Measurements from ENCODE around the gene FAM120A. TPM values are rescaled to one million over a fixed set of nuclear protein-coding genes. Genes with fewer than 3 reads are reported as not detected.

The FAM120A gene, protein sequence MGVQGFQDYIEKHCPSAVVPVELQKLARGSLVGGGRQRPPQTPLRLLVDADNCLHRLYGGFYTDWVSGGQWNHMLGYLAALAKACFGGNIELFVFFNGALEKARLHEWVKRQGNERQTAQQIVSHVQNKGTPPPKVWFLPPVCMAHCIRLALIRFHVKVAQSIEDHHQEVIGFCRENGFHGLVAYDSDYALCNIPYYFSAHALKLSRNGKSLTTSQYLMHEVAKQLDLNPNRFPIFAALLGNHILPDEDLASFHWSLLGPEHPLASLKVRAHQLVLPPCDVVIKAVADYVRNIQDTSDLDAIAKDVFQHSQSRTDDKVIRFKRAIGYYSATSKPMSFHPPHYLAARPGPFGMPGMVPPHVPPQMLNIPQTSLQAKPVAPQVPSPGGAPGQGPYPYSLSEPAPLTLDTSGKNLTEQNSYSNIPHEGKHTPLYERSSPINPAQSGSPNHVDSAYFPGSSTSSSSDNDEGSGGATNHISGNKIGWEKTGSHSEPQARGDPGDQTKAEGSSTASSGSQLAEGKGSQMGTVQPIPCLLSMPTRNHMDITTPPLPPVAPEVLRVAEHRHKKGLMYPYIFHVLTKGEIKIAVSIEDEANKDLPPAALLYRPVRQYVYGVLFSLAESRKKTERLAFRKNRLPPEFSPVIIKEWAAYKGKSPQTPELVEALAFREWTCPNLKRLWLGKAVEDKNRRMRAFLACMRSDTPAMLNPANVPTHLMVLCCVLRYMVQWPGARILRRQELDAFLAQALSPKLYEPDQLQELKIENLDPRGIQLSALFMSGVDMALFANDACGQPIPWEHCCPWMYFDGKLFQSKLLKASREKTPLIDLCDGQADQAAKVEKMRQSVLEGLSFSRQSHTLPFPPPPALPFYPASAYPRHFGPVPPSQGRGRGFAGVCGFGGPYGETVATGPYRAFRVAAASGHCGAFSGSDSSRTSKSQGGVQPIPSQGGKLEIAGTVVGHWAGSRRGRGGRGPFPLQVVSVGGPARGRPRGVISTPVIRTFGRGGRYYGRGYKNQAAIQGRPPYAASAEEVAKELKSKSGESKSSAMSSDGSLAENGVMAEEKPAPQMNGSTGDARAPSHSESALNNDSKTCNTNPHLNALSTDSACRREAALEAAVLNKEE
- 89.6 and 95.4 TPM in 2 replicates for total RNA-seq (2014; rRNA removed)
- Bru-seq, nascent RNA, result percentile 85 among the genes with signal in this experiment
- BruChase-seq, experiment 1, labeled RNA remaining after a 6-hour chase, result percentile 77 among the genes with signal in this experiment
- BruChase-seq, experiment 2, labeled RNA remaining after a 2-hour chase, result percentile 78 among the genes with signal in this experiment
- long read RNA-seq, full-length matches to known transcripts, result 3 of 131 reads
- long read RNA-seq, partial matches to known transcripts, result 118 of 131 reads
- long read RNA-seq, other reads (novel, unspliced or antisense), result 10 of 131 reads

DNA sequence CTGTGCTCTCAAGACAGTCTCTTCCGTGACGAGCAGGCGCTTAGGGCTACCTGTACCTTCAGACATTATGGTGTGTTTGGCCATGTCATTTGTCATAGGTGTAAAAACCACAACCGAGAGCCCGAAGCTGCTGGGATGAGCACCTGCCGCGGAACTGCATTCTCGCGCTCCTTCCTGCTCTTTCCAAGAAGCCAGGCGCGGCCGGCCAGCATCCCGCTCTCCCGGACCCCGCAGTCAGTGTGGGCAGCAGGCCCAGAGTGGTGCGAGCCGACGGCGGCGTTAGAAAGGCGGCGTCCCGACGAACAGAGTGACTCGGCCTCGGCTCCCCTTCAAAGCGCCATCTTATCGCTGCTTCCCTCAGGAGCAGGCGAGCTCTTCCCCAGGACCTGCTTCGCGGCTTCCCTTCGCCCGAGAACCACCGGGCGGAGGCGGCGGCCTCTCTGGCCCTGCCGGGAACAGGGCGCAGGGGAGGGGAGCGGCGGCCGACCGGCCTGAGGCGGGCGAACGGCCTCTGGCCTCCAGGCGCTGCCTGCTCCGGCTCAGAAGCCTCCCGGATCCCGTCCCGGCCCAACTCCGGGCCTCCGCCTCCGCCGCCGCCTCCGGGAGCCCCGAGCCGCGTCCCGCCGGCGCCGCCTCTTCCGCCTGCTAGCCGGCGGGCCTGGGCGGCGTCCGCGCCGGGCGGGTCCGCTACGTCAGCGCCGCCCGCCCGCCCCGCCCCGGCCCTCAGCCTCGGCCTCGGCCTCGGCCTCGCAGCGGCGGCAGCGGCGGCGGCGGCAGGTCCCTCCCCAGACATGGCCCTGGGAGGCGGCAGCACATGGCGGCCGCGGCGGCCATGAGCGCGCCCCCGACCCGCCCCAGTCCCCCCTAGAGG, at the start of gene FAM120A:
Gene FAM120A (plus strand): TSS at position 741 of the 871 bp plus-strand sequence. CDS start 231 bp downstream, outside the sequence.
- Histone ChIP-seq H4K20me1 (ENCODE audit: low read length) (peaks cover 21% of the 10 kb centered on the region), H3F3A (ENCODE audit: low read length, unreplicated experiment) (no peaks in the 10 kb centered on the region), H3K9me3 (ENCODE audit: low read length) (no peaks in the 10 kb centered on the region), H3K79me2 (ENCODE audit: low read length) (peaks cover 62% of the 10 kb centered on the region), H2AFZ (ENCODE audit: low read length) (peak within 1 kb of the TSS; percentile 82), H3K36me3 (ENCODE audit: low read depth, low read length) (peaks cover 12% of the 10 kb centered on the region), H3K4me2 (ENCODE audit: low read length) (peak within 1 kb of the TSS; percentile 85), H3K9me2 (replicated peaks; ENCODE audit: low read length) (no peaks in the 10 kb centered on the region), H3K9ac (ENCODE audit: low read length) (peak within 1 kb of the TSS; percentile 94), H3K4me3 (ENCODE audit: low read length) (peak within 1 kb of the TSS; percentile 88), H3K4me1 (ENCODE audit: insufficient read depth, low read length) (peaks cover 16% of the 10 kb centered on the region), H3K27me3 (ENCODE audit: low read length) (no peaks in the 10 kb centered on the region), H3K27ac (ENCODE audit: low read length) (peak within 1 kb of the TSS; percentile 78)
- POLR2A ChIA-PET (ENCODE audit: unreplicated experiment), result no interaction called here
- CTCF ChIA-PET, result interaction anchor here (0.6 kb wide), 2 partner anchors 342 to 780 kb away, joined by 3 to 4 read pairs; no protein-coding TSS in a partner anchor
- intact Hi-C loops (cut with micrococcal nuclease), result loop anchor here (1.0 to 2.0 kb wide), 2 partner anchors 115 to 138 kb away; no protein-coding TSS in a partner anchor
- DNase-seq (peak; percentile 81), ATAC-seq (peak; percentile 75)
- no TSS peak for BruUV-seq (replicated peaks)
- TF ChIP-seq, protein P1, sequence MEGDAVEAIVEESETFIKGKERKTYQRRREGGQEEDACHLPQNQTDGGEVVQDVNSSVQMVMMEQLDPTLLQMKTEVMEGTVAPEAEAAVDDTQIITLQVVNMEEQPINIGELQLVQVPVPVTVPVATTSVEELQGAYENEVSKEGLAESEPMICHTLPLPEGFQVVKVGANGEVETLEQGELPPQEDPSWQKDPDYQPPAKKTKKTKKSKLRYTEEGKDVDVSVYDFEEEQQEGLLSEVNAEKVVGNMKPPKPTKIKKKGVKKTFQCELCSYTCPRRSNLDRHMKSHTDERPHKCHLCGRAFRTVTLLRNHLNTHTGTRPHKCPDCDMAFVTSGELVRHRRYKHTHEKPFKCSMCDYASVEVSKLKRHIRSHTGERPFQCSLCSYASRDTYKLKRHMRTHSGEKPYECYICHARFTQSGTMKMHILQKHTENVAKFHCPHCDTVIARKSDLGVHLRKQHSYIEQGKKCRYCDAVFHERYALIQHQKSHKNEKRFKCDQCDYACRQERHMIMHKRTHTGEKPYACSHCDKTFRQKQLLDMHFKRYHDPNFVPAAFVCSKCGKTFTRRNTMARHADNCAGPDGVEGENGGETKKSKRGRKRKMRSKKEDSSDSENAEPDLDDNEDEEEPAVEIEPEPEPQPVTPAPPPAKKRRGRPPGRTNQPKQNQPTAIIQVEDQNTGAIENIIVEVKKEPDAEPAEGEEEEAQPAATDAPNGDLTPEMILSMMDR (conservative IDR thresholded peaks at IDR 0.05; ENCODE audit: low read depth, low read length), result no peak
- TF ChIP-seq EZH2phosphoT487 (IDR thresholded peaks at IDR 0.05; ENCODE audit: borderline replicate concordance, low read length), result no peak
- TF ChIP-seq EZH2 (IDR thresholded peaks at IDR 0.05; ENCODE audit: low read length, unreplicated experiment), result no peak

GRCh38 chr9:93406371-93406770, 45.1 kb upstream of the FAM120A start:
- ChIA-PET CTCF (no interaction called here), POLR2A (ENCODE audit: unreplicated experiment) (no interaction called here)
- ATAC-seq (no peak), DNase-seq (no peak)
- intact Hi-C loops (cut with micrococcal nuclease), result no loop called here
- H3K9ac ChIP-seq (ENCODE audit: low read length), result no peak overlapping the region
- TF ChIP-seq, protein P1 (conservative IDR thresholded peaks at IDR 0.05; ENCODE audit: low read depth, low read length), result no peak
- TF ChIP-seq EZH2 (IDR thresholded peaks at IDR 0.05; ENCODE audit: low read length, unreplicated experiment), result no peak
- TF ChIP-seq EZH2phosphoT487 (IDR thresholded peaks at IDR 0.05; ENCODE audit: borderline replicate concordance, low read length), result no peak
- no peaks in the 10 kb centered on the region for H3K9me2 ChIP-seq (replicated peaks; ENCODE audit: low read length)
- H2AFZ ChIP-seq (ENCODE audit: low read length), result no peak overlapping the region
- H3K9me3 ChIP-seq (ENCODE audit: low read length), result no peaks in the 10 kb centered on the region
- no TSS peak for BruUV-seq (replicated peaks)
- no peaks in the 10 kb centered on the region for H3K27me3 ChIP-seq (ENCODE audit: low read length)
- no peak overlapping the region for H3K27ac ChIP-seq (ENCODE audit: low read length)
- H4K20me1 ChIP-seq (ENCODE audit: low read length), result no peaks in the 10 kb centered on the region
- H3K4me1 ChIP-seq (ENCODE audit: insufficient read depth, low read length), result no peaks in the 10 kb centered on the region
- no peaks in the 10 kb centered on the region for H3K79me2 ChIP-seq (ENCODE audit: low read length)
- no peaks in the 10 kb centered on the region for H3K36me3 ChIP-seq (ENCODE audit: low read depth, low read length)
- H3F3A ChIP-seq (ENCODE audit: low read length, unreplicated experiment), result no peaks in the 10 kb centered on the region
- no peak overlapping the region for H3K4me2 ChIP-seq (ENCODE audit: low read length)
- H3K4me3 ChIP-seq (ENCODE audit: low read length), result no peak overlapping the region

Measured in PC-3 (cell line).